Gastroesophageal sphincter (tissue), 3 donors: ENCODE measurements around the gene FHIT.

Experiments
- EP300 ChIP-seq: sonication (generic); formaldehyde crosslinking; IDR thresholded peaks from one replicate; pipeline ENCODE4 v1.6.1; 2017; ENCODE audit warnings: antibody characterized with exemption, mild to moderate bottlenecking
- POLR2A ChIP-seq, 2 donors: fragments of 450-650 bp; IDR thresholded peaks; one replicate each; pipeline ENCODE4 v1.6.1; 2017; ENCODE audit warnings: antibody characterized with exemption in 2 of 2, mild to moderate bottlenecking in 2 of 2, moderate library complexity in 1 of 2
- POLR2AphosphoS5 ChIP-seq: sonication (generic); formaldehyde crosslinking; IDR thresholded peaks from one replicate; pipeline ENCODE4 v1.6.1; 2017; ENCODE audit warnings: antibody characterized with exemption
- TF ChIP-seq, protein P1 (sequence below), 4 experiments: fragments of 200-600 bp in 2 of 4; fragments of 450-650 bp in 2 of 4; sonication (generic) in 1 of 4; IDR thresholded peaks; one replicate each; pipeline ENCODE4 v1.5.1; 2017 to 2019; ENCODE audit warnings: antibody characterized with exemption in 4 of 4, mild to moderate bottlenecking in 2 of 4, moderate library complexity in 2 of 4

DNA sequence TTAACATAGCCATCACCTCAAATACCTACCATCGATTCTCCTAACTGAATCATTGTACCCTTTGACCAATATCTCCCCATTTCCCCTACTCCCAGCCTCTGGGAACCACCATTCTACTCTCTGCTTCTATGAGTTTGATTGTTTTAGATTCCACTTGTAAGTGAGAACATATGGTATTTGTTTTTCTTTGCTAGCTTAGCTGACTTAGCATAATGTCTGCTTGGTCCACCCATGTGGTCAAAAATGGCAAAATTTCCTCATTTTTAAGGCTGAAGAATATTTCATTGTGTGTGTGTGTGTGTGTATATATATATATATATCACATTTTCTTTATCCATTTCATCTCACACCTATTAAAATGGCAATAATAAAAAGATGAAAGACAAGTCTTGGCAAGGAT lies 469.3 kb downstream of the FHIT start:
- TF ChIP-seq, protein P1, sequence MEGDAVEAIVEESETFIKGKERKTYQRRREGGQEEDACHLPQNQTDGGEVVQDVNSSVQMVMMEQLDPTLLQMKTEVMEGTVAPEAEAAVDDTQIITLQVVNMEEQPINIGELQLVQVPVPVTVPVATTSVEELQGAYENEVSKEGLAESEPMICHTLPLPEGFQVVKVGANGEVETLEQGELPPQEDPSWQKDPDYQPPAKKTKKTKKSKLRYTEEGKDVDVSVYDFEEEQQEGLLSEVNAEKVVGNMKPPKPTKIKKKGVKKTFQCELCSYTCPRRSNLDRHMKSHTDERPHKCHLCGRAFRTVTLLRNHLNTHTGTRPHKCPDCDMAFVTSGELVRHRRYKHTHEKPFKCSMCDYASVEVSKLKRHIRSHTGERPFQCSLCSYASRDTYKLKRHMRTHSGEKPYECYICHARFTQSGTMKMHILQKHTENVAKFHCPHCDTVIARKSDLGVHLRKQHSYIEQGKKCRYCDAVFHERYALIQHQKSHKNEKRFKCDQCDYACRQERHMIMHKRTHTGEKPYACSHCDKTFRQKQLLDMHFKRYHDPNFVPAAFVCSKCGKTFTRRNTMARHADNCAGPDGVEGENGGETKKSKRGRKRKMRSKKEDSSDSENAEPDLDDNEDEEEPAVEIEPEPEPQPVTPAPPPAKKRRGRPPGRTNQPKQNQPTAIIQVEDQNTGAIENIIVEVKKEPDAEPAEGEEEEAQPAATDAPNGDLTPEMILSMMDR (IDR thresholded peaks at IDR 0.05) = no peak
- TF ChIP-seq POLR2AphosphoS5 (no peak), POLR2A (IDR thresholded peaks at IDR 0.05) (no peak), EP300 (no peak)
